Uterus (tissue), 2 donors: Measurements from ENCODE around the gene TLE6.

Experiments
- POLR2A ChIP-seq, 2 donors: fragments of 450-650 bp; IDR thresholded peaks; one replicate each; pipeline ENCODE4 v1.6.1; 2016; ENCODE audit warnings: antibody characterized with exemption in 2 of 2, mild to moderate bottlenecking in 1 of 2, moderate library complexity in 1 of 2
- TF ChIP-seq, protein P1 (sequence below), 4 experiments: fragments of 200-600 bp in 2 of 4; fragments of 450-650 bp in 2 of 4; sonication (generic) in 2 of 4; IDR thresholded peaks; one replicate each; pipeline ENCODE4 v1.5.1; 2016 to 2019; ENCODE audit warnings: antibody characterized with exemption in 4 of 4, mild to moderate bottlenecking in 2 of 4, moderate library complexity in 1 of 4

DNA sequence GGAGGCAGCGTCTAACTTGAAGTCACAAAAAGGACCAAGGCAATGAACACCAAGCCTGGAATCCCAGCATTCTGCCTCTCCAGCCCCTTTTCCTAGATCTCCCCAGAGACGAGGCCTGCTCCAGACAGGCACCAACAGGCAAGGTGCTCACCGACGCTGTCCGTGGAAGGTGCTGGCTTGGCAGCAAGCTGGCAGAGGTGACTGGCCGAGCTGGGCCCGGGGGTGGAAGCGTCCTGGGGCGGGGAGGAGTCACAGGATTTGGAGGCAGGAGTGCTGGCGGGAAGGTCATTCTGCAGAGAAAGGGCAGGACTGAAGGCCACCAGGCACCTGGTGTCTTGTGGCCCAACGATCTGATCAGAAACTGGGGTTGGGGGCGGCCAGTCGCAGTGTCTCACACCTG lies 33.5 kb downstream of the TLE6 start:
- TF ChIP-seq POLR2A (IDR thresholded peaks at IDR 0.05), result no peak
- TF ChIP-seq, protein P1, sequence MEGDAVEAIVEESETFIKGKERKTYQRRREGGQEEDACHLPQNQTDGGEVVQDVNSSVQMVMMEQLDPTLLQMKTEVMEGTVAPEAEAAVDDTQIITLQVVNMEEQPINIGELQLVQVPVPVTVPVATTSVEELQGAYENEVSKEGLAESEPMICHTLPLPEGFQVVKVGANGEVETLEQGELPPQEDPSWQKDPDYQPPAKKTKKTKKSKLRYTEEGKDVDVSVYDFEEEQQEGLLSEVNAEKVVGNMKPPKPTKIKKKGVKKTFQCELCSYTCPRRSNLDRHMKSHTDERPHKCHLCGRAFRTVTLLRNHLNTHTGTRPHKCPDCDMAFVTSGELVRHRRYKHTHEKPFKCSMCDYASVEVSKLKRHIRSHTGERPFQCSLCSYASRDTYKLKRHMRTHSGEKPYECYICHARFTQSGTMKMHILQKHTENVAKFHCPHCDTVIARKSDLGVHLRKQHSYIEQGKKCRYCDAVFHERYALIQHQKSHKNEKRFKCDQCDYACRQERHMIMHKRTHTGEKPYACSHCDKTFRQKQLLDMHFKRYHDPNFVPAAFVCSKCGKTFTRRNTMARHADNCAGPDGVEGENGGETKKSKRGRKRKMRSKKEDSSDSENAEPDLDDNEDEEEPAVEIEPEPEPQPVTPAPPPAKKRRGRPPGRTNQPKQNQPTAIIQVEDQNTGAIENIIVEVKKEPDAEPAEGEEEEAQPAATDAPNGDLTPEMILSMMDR (IDR thresholded peaks at IDR 0.05), result no peak
